SK-MEL-5 (cell line): Measurements from ENCODE around the gene ANO4. TPM values are rescaled to one million over a fixed set of nuclear protein-coding genes. Genes with fewer than 3 reads are reported as not detected.

Experiments used
- DNase-seq: peaks from one replicate; pipeline ENCODE4 v3.0.0-alpha.2; 2016; ENCODE audit warnings: low read depth, low spot score
- in situ Hi-C: cut with HindIII; loops from 2 replicates; pipeline ENCODE4 v1.10.0; 2016; ENCODE audit warnings: low sequenced_read_pairs, high pct_unique_total_duplicates, low pct_unique_long_range_greater_than_20kb
- total RNA-seq: library from RNA; depleted of rRNA; stranded (reverse); fragments of >200 nt; shearing (Covaris generic); gene quantifications from 2 replicates; pipeline ENCODE4 v1.2.3, GENCODE V29; 2014

Gene ANO4
- total RNA-seq, 1 experiment from 2014 or later = 30.6 TPM

DNA sequence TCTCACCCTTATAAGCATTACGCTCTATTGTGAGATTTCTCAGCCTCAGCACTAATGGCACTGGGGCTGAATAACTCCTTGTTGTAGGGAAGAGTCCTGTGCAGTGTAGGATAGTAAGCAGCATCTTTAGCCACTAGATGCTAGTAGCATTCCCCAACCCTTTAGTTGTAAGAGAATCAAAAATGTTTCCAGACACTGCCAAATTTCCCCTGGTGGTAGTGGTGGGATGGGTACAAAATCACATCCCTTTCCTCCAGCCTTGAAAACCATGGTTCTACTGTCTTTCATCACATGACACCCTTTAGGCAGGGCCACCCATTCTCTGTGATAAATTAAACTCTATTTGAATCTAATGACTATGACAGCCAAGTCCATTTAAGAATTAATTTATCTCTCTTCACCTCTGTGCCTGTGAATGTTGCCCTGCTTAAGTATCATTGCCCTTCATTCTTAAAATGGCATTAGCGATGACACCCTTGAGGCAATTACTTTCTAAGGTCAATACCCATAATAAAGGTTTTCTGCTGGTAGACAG, 199.4 kb downstream of the ANO4 start:
- peak; percentile 34 for DNase-seq
- in situ Hi-C loops = no loop called here

DNA sequence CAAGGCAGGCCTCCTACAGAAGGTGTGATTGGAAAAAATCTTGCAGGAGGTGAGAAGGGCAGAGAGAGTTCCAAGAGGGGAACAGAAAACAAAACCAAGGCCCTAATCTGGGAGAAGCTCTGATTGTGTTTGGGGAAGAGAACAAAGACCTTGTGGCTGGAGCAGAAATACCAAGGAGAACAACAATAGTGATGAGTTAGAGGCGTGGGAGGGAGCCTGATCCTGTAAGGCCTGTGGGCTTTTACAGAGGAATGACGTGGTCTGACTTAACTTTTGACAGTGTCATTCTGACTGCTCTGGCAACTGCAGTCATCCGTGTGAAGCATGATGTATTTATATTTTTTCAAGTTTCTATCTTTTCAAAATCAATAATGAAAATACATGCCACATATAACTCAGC, 200.6 kb downstream of the ANO4 start:
- no peak for DNase-seq
- in situ Hi-C loops = no loop called here

DNA sequence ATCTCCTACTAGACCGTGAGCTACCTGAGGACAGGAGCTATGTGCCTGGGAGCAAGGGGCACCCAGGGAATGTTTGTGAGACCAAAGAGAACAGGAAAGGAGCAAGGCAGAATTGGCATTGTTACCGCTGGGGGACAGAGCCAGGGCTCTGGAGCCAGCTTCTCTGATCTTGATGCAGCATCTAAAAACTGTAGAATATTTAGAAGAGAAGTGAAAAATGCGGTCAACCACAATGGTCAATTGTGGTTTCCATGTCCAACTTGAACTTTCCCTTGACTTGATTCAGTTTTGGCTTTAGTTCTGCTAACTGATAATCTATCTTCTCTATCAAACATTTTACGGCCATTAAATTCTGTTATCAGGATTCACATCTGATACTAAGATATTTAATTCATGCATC, 201.2 kb downstream of the ANO4 start:
- in situ Hi-C loops = no loop called here
- DNase-seq = no peak

DNA sequence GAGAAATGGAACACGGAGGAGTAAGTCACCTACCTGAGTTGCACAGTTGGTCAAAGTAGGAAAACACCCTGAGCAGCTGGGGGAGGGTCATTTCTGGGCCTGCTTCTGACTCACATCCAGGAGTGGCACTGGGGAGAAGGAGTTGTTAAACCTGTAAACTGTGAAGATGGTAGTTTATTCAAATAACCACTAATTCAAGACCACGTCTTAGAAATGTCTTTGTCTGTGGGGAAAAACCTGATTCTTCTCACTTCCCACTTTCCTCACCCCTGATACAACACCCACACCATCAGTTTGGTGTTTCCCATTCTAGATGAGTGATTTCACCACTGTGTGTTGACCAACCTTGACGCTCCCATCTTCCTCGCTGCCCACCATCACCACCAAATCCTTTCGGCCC, 207.1 kb downstream of the ANO4 start:
- in situ Hi-C loops = no loop called here
- DNase-seq = no peak

DNA sequence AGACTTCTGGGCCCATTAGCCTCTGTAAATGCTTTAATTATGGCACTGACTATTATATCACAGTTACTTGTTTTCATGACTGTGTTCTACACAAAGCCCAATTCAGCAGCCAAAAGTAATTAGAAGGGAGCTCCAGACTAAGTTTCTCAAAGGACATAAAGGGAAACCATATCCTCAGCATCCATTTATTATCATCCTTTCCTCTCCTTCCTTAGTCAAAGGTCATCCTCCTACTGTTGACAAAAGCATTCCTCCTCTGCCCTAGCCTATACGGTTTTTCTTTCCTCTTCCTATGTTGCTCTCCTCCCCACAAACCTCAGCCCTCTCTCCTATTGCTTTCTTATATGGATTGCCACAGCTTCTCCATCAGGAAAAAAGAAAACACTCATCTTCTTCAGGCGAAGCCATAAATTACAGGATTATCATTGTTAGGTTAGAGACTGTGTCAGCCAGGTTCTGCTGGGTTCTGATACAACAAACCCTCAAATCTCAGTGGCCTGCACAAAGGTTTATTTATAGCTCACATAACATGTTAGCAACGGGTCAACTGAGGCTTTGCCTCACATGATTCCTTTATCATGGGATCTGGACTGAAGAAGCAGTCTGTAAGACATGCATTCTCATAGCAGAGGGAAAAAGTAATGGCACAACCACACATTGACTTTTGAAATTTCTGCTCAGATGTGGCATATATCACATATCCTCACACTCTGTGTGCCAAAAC, 208.3 kb downstream of the ANO4 start:
- in situ Hi-C loops = no loop called here
- DNase-seq = no peak

DNA sequence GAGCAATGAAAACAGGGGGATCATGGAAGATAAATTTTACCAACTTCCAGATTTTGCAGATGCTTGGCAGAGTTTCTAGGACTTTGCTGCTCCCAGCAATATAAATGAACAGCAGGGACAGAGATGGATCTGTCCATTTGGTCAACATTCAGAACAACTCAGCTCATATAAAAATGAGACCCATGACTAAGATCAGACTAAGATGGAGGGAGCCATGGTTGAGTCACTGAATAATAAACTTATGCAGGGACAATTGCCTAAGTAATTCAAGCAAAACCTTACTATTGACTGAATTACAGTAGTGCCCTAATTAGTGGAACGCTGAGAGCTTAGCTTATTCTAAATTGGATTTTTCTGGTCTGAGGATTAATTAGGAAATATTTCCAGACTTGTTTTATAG, 210.3 kb downstream of the ANO4 start:
- DNase-seq = no peak
- in situ Hi-C loops = no loop called here

DNA sequence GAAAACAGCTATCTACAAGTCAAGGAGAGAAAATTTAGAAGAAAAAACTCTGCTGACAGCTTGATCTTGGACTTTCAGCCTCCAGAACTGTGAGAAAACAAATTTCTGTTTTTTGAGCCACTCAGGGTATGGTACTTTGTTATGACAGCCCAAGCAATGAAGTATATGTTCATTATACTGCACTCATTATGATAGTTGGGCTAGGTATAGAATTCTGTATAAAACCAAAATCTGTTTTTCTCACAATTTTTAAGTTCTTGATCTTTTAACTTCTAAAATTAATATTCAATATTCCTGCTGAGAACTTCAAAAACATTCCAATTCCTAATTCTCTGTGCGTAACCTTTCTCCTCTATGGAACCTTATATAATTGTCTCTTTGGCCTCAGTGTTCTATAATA, 214.7 kb downstream of the ANO4 start:
- DNase-seq = no peak
- in situ Hi-C loops = no loop called here

DNA sequence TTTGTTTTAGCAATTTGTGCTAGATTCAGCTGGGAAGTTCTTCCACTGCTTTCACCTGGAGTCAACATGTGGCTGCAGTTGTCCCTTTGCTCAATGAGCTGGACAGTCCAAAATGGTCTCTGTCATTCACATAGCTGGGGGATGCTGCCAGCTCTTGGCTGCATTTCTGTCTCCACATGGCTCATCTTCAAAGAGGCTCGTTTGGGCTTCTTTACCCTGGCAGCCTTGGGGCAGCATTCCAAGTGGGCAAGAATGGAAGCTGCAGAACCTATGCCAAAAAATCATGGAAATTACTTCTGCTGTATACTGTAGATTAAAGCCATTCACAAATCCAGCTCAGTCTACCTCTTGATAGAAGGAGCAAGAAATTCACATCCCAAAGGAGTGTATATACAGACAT, 216.3 kb downstream of the ANO4 start:
- no peak for DNase-seq
- in situ Hi-C loops = no loop called here

DNA sequence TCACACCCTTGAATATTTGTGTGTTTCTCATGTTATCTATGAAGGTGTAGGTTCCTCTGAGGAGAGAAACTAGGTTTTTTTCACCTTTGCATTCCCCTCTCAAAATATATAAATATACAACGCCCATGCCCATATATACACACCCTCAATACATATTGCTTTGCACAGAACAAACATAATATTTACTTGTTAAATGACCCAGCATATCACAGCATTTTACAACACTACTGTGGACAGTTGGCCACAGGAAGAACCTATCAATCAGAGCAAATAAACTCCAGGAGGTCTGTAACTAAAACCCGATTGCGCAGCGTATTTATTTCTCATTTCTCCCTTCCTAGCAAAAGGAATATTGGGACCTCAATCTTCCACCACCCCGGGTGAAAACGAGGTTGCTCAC, 219.4 kb downstream of the ANO4 start:
- in situ Hi-C loops = no loop called here
- no peak for DNase-seq

DNA sequence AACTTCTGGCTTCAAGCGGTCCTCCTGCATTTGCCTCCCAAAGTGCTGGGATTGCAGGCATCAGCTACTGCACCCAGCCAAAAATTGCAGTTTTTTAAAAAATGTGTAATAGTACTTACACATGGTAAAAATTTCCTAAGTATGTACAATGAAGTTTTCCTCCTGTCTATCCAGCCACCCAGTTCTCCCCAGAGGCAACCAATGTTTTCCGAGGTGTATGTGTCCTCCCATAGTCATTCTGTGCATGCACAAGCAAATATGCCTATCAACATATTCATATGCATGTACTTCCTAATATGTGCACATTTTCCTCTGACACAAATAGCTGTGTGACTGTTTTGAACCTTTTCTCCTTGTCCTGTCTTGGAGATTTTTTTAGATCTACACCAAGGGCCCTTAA, 220.5 kb downstream of the ANO4 start:
- in situ Hi-C loops = no loop called here
- no peak for DNase-seq

DNA sequence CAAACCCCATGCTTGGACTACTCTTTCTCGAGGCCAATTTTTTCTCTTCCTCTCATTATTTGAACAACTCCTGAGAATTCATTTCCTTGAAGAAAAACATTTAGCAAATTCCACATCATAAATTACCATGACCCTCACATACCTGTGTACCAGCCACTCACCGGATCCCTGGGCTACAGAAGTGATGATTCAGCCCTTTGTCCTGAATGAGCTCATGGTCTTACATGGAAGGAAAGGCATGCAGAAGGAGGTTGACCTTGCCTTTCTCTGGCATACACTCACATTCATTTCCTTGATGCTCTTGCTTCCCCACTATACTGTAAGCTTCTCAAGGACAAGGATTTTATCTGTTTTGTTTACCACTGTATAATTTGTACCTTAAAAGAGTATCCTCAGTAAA, 224.0 kb downstream of the ANO4 start:
- DNase-seq = no peak
- in situ Hi-C loops = no loop called here

DNA sequence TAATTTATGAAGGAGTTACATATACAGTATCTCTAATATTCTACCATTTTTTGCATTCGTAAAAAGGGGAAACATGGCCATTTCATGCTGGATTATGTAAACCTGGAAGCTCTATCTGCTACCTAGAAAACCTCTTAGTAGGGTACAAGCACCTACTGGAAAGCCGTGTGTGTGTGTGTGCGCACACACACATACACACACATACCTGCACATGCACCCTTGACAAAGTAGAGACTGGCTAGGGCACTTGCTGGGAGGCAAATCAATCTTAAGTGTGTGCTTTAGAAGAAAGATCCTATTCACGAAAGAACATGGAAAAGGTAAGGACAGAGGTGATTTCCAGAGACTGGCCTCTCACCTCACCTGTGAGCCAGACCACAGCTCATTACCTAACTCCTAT, 224.6 kb downstream of the ANO4 start:
- in situ Hi-C loops = no loop called here
- DNase-seq = no peak

DNA sequence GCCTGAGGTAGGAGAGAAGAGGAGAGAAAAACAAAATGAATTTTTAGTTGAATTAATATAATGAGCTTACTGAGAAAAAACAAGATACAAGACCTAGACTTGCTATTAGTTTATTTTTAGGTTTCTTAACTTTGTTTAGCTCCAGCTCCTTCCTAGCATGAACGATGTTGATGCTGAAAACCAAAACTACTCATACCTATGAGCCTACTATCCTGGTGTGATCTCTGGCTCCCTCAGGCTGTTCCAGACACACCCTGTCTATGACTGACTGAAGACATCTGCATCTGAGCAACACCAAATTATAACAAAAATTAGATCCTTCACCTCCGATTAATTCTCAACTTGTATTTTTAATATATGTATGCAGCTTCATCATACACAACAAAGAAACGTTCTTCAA, 225.1 kb downstream of the ANO4 start:
- in situ Hi-C loops = no loop called here
- DNase-seq = no peak

DNA sequence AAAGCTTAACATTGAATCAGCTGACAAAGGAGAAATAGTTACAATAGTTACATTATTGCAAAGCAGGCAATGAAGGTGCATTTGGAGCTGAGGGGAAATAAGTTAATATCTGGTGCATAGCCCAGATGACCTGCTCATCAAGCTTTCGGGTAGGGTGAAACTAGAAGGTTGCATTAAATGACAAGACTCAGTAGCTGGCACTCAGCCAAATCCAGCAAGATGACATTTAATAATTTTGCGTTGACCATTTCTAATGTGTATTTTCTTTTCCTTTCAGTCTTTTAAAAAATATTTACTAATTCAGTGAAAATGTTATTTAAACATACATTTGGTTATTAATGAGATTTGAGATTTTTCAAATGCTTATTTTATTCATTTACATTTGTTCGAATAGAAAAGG, 226.9 kb downstream of the ANO4 start:
- peak; percentile 31 for DNase-seq
- in situ Hi-C loops = no loop called here

DNA sequence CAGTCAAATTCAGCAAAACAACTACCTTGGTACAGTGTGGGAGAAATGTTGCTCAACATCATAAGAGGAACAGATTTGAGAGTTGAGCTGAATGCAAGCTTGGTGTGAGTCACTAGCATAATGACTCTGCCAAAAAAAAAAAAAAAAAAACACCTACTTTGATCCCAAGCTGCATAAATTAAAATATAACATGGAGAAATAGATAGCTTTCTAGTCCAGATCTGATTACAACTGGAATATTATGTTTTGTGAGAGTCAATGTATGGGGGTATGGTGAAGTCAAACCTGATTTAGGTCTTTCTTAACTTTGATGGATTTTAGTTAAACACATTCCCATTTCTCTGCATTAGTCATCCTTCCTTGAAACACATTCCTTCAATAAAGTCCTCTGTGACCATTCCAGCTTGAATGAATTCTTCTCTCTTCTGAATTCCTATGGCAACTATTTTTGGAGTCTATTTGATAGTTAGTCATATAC, 227.4 kb downstream of the ANO4 start:
- DNase-seq = peak; percentile 93
- in situ Hi-C loops = no loop called here

DNA sequence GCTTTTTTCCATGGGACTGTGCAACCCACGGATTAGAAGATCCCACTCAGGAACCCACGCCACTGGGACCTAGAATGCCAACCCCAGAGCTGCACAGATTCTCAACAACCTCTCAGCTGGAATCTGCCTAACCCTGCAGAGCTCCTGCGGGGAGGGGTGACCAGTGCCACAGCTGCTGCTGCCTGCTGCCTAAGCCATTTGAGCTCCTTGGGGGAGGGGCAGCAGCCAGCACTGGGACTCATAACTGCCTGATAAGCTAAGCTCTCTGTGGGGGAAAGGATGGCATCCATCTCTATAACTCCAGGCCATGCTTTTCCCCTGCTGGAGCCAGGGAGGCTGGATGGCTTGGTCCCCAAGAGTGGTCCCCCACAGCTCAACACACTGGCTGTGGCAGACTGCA, 232.6 kb downstream of the ANO4 start:
- DNase-seq = no peak
- in situ Hi-C loops = no loop called here

DNA sequence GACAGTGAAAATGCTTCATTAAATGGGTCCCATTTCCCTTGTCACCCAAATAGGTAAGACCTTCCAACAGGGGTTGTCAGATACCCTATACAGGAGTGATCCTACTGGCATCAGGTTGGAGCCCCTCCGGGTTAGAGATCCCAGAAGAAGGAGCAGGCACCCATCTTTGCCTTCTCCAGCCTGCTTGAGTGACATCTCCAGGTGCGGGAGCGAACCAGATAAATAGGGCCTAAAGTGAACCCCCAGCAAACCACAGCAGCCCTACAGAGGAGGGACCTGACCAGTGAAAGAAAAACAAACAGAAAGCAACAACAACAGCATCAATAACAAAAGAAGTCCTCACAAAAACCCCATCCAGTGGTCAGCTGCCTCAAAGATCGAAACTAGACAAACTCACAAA, 233.2 kb downstream of the ANO4 start:
- in situ Hi-C loops = no loop called here
- no peak for DNase-seq

DNA sequence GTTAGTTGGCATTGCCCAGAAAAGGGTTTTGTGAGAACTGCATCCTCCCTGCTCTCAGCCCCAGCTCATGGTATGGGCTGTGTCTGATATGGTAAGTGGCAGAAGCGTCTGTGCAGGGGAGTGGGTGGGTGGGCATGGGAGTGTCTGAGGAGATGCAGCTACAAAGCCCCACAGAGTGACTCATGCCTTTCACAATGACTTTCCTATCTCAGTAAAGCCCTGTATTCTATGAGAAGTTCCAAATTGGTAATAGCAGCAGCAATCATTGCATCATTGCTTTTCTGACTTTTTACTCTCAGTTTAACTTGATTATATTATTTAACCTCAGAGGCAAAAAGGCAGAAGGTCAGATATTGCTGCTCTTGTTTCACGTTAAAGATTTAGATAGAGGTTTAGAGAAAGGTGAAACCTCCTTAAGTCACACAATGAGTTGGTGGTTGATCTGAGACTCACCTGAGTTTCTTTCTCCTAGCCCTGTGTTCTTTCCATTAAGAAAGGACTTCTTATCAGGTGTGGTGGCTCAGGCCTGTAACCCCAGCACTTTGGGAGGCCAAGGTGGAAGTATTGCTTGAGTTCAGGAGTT, 243.8 kb downstream of the ANO4 start:
- DNase-seq = no peak
- in situ Hi-C loops = no loop called here

DNA sequence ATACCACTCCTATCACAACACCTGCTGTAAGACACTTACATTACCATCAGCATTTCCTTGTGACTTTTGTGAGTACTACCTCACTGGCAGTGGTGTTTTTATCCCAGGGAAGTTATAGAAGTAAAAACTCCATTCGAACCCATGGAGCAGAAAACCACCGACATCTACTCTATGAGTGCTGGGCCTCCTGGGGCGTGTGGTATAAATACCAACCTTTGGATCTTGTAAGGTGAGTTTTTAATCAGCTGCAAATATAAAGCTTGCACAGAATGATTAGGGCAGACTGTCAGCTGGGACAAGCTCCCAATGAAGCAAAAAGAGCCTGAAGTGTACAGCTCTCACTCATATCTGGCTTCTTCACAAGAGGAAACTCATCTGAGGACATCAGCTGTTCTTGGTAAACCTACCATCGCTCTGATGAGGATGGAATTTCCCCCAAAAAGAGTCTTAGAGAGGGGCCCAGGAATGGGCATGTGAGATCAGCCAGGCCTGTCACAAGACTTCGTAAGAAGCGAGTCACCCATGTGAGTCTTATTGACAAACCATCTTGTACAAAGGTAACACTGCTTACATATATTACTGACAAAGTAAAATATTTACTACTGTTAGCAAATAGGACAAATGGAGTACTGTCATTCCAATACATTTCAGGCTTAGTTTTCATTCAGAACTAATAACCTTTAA, 245.4 kb downstream of the ANO4 start:
- no peak for DNase-seq
- in situ Hi-C loops = no loop called here
